GM19240 (cell line): Measurements from ENCODE around the gene NR1H4.
"Not testable (repeated sequence)": the region's sequence is repeated elsewhere in the genome, so short reads cannot be mapped to it uniquely, and the experiment has no call there.

Experiments
- DNase-seq: peaks from one replicate; pipeline ENCODE4 v3.0.0; 2011; ENCODE audit warnings: low spot score; ENCODE audit not compliant: insufficient read length

NR1H4 gene

DNA sequence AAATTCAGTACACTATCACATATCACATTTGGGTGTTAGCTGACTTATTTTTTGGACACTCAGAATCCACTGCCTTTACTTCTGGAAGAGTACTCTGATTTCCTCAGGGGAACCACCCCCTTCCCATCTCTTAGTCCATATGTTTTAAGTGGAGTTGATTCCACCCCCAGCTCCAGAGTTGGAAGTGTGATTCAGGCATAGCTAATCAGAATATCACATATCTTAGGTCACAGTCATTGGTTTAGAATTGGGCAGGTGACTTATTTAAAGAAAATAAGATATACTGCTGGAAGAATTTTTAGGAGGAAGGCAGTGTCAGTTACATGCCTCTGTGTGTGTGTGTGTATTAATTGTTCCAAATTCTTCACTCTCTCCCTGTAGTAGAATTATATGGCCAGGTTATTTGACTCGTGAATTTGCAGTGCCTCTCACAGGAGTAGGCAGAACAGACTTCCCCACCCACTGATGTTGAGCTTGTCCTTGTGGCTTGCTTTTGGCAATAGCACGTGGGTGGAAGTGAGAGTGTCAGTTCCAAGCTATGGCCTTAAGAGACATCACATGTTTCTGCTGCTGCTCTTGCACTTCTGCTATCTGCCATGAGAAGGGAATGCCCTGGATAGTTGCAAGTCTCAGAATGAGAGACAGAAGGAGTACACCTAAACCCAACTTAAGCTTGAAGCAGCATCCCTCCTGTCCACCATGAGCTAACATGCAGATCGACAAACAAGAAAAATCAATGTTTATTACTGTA lies 93.4 kb downstream of the NR1H4 start:
- peak; percentile 56 for DNase-seq

DNA sequence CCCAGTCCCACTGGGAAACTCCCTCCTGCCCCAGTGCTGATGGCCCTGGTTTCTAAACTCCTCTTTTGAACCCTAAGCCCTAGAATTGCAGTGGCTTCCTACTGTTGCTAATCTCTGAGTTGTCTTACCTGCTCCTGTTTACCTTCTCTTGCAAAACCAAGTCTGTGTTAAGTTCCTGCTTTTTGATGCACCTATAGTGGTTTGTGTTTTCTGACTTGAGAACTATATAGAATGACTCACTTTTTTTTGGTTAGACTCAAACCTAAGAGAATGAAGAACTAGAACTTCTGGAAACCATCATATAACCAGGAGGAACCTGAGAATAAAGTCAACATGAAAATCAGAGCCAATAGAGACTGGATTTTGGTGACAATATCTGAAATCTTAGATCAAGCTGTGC lies 94.3 kb downstream of the NR1H4 start:
- DNase-seq, result no peak

DNA sequence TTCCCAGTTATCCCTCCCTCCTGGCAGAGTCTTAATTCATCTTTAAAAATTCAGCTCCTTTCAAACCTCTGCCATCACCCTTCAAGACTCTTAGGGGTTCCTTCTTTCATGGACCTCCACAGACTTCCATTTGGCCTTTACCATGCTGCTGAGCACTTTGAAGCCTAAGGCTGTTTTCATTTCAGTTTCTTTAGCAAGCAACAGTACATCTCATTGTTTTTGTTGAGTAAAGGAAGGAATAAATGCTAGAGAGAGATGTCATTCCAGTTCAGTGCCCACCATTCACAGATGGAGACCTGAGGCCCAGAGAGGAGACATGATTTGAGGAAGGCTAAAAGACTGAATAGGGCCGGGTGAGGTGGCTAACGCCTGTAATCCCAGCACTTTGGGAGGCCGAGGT lies 98.5 kb downstream of the NR1H4 start:
- no peak for DNase-seq

DNA sequence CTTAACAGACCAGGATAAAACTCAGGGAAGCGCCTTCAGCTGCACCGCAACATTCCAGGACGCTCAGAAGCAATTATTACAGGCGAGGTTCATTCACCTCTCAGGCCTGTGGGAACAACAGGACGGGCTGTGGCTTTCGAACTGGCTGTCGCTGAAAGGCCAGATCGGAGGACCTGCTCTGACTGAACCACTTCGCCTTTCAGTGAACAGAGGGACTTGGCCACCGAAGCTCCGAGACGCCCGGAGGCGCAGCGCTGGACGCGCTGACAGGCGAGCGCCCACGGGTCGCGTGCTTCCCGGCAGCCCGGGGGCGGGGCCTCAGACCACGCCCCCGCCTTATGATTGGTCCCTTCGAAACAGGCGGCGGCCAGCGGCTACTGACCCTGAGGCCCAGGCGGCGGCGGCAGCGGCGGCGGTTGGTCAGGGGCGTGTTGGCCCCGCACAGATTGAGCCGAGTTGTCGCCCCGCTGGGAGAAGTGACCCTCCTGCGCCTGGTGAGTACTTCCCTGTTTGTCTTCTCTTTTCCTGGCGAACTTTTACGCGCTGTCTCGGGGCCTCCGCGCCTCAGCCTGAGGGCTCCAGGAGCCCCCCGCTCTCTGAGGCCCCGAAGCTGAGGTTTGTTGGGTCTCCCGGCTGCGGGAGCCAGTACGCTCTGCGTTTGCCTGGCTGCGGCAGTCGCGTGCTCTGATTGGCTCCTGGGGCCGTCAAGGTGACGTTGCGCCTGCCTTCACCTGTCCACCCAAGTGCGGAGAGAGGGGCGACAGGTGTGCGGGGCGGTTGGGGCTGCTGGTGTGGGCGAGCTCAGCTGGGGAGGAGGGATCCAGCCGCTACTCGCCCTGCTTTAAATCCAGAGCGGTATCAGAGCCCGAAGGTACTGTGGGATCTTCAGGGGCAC lies 99.9 kb downstream of the NR1H4 start, which contains the start of gene GAS2L3:
TSS of gene GAS2L3 (plus strand) at position 393 of the 895 bp plus-strand sequence. CDS start 21,221 bp downstream, outside the sequence.
- peak; percentile 28 for DNase-seq

DNA sequence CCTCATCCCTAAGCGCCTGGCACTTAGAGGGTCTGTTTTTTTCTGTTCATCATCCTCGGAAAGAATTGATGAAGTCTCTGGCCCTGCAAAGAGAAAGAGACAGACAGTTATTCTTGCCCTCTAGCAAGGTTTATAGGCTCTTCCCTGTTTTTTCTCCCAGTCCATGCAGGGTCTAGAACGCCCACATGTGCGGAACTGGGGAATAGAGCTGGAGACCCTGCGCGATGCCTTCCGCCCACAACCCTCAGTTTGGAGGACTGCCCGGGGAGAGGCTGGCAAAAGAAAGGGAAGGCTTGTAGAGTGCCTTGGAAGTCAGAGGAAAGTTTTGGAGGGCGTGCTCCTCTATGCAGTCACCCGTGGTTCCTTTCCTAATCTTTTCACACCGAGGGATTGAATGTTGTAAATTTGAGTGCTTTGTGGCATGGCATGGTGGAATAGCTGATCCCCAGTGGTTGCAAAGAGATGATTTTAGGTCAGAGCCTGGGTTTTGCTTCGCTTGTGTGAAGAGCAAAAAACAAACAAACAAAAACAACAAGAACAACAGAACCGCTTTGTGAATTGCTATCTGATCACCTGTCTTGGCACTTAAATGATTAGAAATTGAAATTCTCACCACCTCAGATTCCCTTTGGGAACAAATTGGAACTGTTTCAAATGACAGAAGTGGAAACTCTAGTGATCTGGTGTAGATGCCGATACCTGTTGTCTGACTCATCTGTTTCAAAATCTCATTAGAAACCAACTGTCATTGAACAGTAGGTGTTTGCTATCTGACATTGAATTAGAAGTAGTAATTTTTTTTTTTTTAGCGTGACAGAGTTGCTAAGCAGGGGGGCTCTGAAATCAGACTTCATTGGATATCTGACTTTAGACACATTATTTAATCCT lies 100.8 kb downstream of the NR1H4 start:
- DNase-seq, result no peak

DNA sequence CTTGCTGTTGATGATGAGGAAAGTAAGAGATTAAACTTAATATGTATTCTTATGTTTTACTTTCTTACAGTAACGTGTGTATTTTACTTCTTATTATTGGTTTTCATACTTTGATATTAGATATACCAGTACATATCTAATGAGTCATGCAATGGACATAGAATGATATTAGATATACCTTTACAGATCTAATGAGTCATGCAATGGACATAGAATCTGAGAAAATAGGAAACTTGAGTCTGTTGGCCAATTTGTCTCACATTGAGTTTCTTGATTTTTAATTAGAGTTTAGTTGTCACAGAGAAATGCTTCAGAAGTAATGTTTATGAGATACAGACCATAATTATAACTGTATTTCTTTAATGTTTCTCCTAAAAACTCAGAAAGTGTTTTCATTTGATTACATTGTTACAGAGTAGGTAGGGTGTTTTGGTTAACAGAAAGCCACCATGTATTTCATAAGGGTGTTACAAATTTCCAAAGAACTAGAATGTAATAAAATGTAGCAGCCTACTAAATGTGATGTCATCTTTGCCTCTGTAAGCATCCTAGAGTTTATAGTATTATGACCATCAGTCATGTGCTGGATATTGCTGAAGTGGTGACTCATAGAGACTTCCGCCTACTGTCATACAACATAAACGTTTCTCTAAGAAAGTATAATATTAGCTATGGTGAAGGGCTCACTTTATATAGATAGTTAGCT lies 102.8 kb downstream of the NR1H4 start:
- DNase-seq, result no peak

DNA sequence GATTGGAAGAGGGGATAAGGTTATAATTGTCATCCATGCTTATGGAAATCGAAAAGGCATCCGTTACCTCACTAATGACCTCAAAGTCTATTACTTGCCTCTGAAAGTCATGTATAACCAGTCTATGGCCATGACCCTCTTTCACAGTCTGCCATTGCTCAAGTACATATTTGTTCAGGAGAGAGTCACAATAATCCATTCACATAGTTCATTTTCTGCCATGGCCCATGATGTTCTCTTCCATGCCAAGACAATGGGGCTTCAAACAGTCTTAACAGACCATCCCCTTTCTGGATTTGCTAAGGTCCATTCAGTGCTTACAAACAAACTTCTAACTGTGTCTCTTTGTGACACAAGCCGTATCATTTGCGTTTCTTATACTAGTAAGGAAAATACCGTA lies 105.3 kb downstream of the NR1H4 start:
- DNase-seq, result no peak

DNA sequence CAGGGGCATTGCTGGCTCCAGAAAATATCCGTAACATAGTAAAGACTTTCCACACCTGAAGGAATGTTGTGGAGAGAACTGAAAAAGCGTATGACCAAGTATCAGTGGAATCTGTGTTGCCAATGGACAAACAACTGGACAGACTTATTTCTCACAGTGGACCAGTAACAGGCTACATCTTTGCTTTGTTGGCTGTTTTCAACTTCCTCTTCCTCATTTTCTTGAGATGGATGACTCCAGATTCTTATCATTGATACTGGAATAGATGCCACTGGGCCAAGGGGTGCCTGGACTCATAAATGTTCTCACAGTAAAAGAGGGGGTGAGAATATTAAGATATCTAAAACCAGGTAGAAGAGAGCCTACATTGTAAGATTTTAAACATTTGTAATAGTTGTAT lies 106.2 kb downstream of the NR1H4 start:
- no peak for DNase-seq

DNA sequence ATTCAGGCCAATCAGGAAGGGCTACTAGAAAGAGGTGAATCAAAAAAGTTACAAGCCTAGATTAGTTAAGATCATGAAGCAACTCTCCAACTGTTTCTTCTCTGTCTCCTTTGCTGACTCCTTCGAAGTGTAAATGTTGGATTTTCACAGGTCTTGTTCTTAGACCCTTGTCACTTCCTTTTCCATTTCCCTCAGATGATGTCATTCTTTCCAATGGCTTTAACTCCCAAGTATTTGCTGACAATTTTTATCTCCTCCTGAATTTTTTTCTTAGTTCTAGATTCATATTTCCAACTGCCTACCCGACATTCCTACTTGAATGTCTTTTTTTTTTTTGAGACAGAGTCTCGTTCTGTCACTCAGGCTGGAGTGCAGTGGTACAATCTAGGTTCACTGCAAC lies 110.6 kb downstream of the NR1H4 start:
- no peak for DNase-seq

DNA sequence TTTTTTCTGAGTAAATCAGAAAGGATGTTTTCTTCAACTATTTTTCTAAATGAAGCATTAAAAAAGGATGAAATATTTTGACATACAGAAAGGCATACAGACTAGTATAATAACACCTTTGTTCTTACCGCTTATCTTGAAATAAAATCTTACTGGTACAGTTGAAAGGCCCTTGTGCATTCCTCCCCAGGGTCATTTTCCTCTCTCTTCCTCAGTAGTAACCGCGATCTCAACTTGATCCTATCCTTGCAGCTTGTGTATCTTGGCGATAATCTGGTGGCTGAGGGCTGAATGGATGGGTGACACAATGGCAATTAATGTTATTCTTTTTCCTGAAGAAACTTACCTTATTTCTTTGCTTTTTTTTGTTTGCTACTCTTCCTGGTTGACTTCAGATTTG lies 118.3 kb downstream of the NR1H4 start:
- DNase-seq, result no peak

DNA sequence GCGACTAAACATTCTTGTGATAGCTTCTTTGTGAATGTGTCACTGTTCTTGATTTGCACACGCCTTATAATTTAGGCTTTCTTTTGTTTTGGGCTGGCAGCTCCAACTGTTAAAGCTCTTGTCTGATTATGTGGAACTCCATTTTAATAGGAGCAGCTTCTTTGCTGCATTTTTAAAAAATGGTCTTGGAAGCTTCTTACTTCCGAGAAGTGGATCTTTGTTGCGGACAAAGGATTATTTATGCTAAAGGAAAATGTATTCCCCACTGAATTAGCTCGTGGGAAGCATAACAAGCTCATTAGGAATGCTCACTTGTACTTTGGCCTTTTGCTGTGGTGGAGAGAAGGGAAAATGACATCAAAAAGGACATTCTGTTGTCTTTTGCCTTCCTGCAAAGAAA lies 119.8 kb downstream of the NR1H4 start:
- no peak for DNase-seq

DNA sequence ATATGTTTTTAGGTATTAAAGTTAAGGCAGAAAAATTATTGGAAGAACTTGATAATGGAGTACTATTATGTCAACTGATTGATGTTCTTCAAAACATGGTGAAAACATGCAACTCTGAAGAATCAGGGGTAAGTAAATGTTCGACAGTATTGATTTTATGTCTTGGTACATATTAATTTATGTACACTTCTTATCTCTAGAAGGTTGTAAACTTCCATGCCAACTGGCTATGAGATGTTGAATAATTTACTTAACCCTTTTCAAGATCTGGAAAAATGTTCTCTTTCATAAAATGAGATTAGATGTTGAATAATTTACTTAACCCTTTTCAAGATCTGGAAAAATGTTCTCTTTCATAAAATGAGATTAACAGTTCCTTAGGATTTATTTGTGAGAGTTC lies 128.0 kb downstream of the NR1H4 start:
- DNase-seq, result no peak

DNA sequence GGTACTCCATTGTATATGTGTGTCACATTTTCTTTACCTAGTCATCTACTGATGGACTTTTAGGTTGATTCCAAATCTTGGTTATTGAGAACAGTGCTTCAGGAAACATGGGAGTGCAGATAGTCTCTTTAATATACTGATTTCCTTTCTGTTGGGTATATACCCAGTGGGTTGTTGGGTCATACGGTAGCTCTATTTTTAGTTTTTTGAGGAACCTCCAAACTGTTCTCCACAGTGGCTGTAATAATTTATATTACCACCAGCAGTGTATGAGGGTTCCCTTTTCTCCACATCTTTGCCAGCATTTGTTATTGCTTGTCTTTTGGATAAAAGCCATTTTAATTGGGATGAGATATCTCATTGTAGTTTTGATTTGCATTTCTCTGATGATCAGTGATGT lies 129.3 kb downstream of the NR1H4 start:
- not testable (repeated sequence) for DNase-seq

DNA sequence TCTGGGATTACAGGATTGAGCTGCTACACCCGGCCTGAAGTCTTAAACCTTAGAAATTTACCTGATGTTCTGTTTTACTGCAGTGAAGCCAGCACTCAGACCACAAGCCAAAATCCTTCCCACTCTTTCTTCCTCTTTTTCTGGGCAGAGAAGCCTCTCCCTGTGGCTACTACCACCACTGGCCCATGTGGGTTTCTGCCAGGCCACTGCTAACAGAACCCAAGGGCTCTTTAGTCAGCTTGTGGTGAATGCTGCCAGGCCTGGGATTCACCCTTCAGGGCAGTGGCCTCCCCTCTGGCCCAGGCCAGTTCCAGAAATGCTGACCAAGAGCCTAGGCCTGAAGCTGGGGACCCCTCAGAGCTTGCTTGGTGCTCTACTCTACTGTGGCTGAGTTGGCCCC lies 135.1 kb downstream of the NR1H4 start:
- DNase-seq, result no peak

DNA sequence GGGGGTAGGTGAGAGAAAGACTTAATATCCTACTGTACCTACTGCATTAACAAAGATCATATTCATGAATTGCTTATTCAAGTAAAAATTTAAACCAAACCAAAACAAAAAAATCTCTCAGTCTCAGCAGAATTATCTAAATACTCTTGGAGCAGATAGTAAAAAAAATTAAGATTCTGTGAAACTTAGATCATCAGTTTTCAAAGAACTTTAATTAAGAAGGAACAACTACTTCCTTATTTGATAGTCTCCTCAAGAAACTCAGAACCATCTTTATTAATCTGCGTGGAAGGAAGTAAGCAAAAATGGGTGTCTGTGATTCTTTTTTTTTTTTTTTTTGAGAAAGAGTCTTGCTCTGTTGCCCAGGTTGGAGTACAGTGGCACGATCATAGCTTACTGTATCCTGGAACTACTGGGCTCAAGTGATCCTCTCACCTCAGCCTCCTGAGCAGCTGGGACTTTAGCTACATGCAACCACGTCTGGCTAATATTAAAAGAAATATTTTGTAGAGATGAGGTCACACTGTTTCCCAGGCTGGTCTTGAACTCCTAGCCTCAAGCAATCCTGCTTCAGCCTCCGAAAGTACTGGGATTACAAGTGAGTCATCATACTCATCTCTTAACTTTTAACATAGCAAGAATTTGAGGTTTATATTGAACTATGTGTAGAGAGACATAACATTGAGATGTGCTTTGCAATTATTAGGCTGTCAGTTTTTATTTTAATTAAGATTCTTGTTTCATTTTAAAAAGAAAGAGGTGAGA lies 137.2 kb downstream of the NR1H4 start:
- no peak for DNase-seq

DNA sequence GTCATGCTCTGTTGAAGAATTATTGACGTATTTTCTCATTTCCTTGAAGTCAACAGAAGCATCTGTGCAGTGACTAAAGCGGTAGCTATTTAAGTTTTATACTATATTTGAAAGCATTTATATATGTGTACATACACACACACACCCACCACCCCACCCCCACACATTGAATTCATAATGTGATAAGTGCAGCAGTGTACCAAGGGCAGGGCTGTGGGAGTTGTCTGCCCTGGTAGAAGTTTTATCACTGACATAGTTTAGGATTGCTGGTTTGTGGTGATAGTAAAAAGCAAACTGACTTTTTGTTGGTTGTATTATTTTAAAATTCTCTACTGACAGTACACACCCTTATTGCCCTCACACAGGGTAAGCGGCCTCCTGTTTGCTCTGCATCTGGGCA lies 138.9 kb downstream of the NR1H4 start:
- no peak for DNase-seq
